Ascending aorta (tissue), 2 donors: Measurements from ENCODE around the gene SLC26A2. TPM values are rescaled to one million over a fixed set of nuclear protein-coding genes. Genes with fewer than 3 reads are reported as not detected.

Experiments
- DNase-seq, 2 donors: peaks; one replicate each; pipeline ENCODE4 v3.0.0-alpha.2; 2019; ENCODE audit warnings: low spot score in 2 of 2
- H3K27ac ChIP-seq, 2 donors: fragments of 200-600 bp; sonication (generic); one replicate each; pipeline ENCODE4 v1.5.1; 2016 to 2017; ENCODE audit warnings: mild to moderate bottlenecking in 1 of 2
- H3K27me3 ChIP-seq: fragments of 200-600 bp; sonication (generic); one replicate; pipeline ENCODE4 v1.5.1; 2017
- H3K36me3 ChIP-seq, 2 donors: fragments of 200-600 bp; sonication (generic); one replicate each; pipeline ENCODE4 v1.5.1; 2016
- H3K4me1 ChIP-seq, 2 donors: fragments of 200-600 bp; sonication (generic); one replicate each; pipeline ENCODE4 v1.5.1; 2016 to 2017; ENCODE audit warnings: mild to moderate bottlenecking in 1 of 2
- H3K4me3 ChIP-seq, 2 donors: fragments of 200-600 bp; sonication (generic); one replicate each; pipeline ENCODE4 v1.5.1; 2016 to 2017; ENCODE audit warnings: mild to moderate bottlenecking in 1 of 2
- H3K9me3 ChIP-seq, 2 donors: fragments of 200-600 bp; sonication (generic); one replicate each; pipeline ENCODE4 v1.5.1; 2016
- CTCF ChIP-seq, 3 experiments: fragments of 200-600 bp in 2 of 3; fragments of 450-650 bp in 1 of 3; sonication (generic) in 2 of 3; IDR thresholded peaks; one replicate each; pipeline ENCODE4 v1.5.1; 2016 to 2019; ENCODE audit warnings: antibody characterized with exemption in 3 of 3, mild to moderate bottlenecking in 1 of 3, moderate library complexity in 1 of 3
- intact Hi-C: fragments of 100-400 bp; cut with DNase I; formaldehyde crosslinking; loops from one replicate; pipeline ENCODE4 v1.15.1; 2023
- total RNA-seq: library from RNA; depleted of rRNA; stranded (reverse); fragments of >200 nt; gene quantifications from one replicate; pipeline ENCODE4 v1.1.0, GENCODE V29; 2016

SLC26A2 gene
- total RNA-seq, 1 donor from 2014 or later, result 6.9 TPM

GRCh38 chr5:149951138-149951749 is 9.3 kb upstream of the SLC26A2 start:
- Histone ChIP-seq H3K27ac (no peak overlapping the region), H3K4me1 (no peaks in the 10 kb centered on the region), H3K36me3 (no peaks in the 10 kb centered on the region), H3K4me3 (no peak overlapping the region), H3K27me3 (no peaks in the 10 kb centered on the region), H3K9me3 (no peaks in the 10 kb centered on the region)
- no peak for DNase-seq
- intact Hi-C loops, result loop anchor here (10.0 kb wide), 1 partner anchor 56 kb away; no protein-coding TSS in a partner anchor
- no peak for TF ChIP-seq CTCF (IDR thresholded peaks at IDR 0.05)

- no peak for TF ChIP-seq CTCF (IDR thresholded peaks at IDR 0.05)
- no peak for DNase-seq
- H3K27ac ChIP-seq, result no peak overlapping the region
These were observed 7.0 kb upstream of the SLC26A2 start for GRCh38 chr5:149953436-149954121.

GRCh38 chr5:149954798-149955197 is 5.8 kb upstream of the SLC26A2 start:
- no peaks in the 10 kb centered on the region for H3K9me3 ChIP-seq
- no peak overlapping the region for H3K4me3 ChIP-seq
- no peak overlapping the region for H3K27ac ChIP-seq
- H3K4me1 ChIP-seq, result peaks cover 0 to 5% of the 10 kb centered on the region in 2 donors
- no peaks in the 10 kb centered on the region for H3K27me3 ChIP-seq
- no peak for DNase-seq
- intact Hi-C loops, result loop anchor here (10.0 kb wide), 1 partner anchor 60 kb away; no protein-coding TSS in a partner anchor
- no peak for TF ChIP-seq CTCF (IDR thresholded peaks at IDR 0.05)
- no peaks in the 10 kb centered on the region for H3K36me3 ChIP-seq

More at GRCh38 chr5:149953436-149954121, 7.0 kb upstream of the SLC26A2 start:
- Histone ChIP-seq H3K4me1 (no peaks in the 10 kb centered on the region), H3K27me3 (no peaks in the 10 kb centered on the region), H3K36me3 (no peaks in the 10 kb centered on the region), H3K9me3 (no peaks in the 10 kb centered on the region), H3K4me3 (no peak overlapping the region)
- intact Hi-C loops, result loop anchor here (10.0 kb wide), 1 partner anchor 59 kb away; no protein-coding TSS in a partner anchor

- H3K36me3 ChIP-seq, result no peaks in the 10 kb centered on the region
- H3K4me1 ChIP-seq, result peaks cover 0 to 10% of the 10 kb centered on the region in 2 donors
- no peak overlapping the region for H3K4me3 ChIP-seq
- no peaks in the 10 kb centered on the region for H3K9me3 ChIP-seq
- no peak for DNase-seq
- H3K27ac ChIP-seq, result no peak overlapping the region
- no peak for TF ChIP-seq CTCF (IDR thresholded peaks at IDR 0.05)
- intact Hi-C loops, result loop anchor here (10.0 kb wide), 1 partner anchor 62 kb away; no protein-coding TSS in a partner anchor
- H3K27me3 ChIP-seq, result no peaks in the 10 kb centered on the region
These were observed 3.9 kb upstream of the SLC26A2 start for GRCh38 chr5:149956685-149957084.

- no peak overlapping the region for H3K27ac ChIP-seq
- peaks cover 0 to 12% of the 10 kb centered on the region in 2 donors for H3K4me1 ChIP-seq
- H3K4me3 ChIP-seq, result no peak overlapping the region
- H3K36me3 ChIP-seq, result no peaks in the 10 kb centered on the region
- no peak for TF ChIP-seq CTCF (IDR thresholded peaks at IDR 0.05)
- no peaks in the 10 kb centered on the region for H3K27me3 ChIP-seq
- intact Hi-C loops, result loop anchor here (10.0 kb wide), 1 partner anchor 63 kb away; no protein-coding TSS in a partner anchor
- H3K9me3 ChIP-seq, result no peaks in the 10 kb centered on the region
- DNase-seq, result no peak
These were observed 2.7 kb upstream of the SLC26A2 start for GRCh38 chr5:149957855-149958254.
